OCI-M2 (cell line): ENCODE results near the gene HOXC5.
"Not testable (repeated sequence)": the region's sequence is repeated elsewhere in the genome, so short reads cannot be mapped to it uniquely, and the experiment has no call there.

Experiments used
- DNase-seq: peaks from one replicate; lab custom pipeline; 2025; ENCODE audit not compliant: unreplicated experiment; lab: John Stamatoyannopoulos, UW

The HOXC5 gene

GRCh38 chr12:54060174-54060974 is 27.5 kb downstream of the HOXC5 start:
- no peak for DNase-seq

- no peak for DNase-seq
Measured at GRCh38 chr12:54060975-54061778, 28.3 kb downstream of the HOXC5 start.

- no peak for DNase-seq
Measured at GRCh38 chr12:54065677-54066076, 32.8 kb downstream of the HOXC5 start.

- no peak for DNase-seq
Measured at GRCh38 chr12:54066408-54066807, 33.6 kb downstream of the HOXC5 start.

GRCh38 chr12:54068418-54069070 is 35.7 kb downstream of the HOXC5 start:
- DNase-seq: no peak

GRCh38 chr12:54071942-54072341 is 39.1 kb downstream of the HOXC5 start:
- no peak for DNase-seq

GRCh38 chr12:54074308-54074707 is 41.5 kb downstream of the HOXC5 start:
- DNase-seq: no peak

- DNase-seq: no peak
Measured at GRCh38 chr12:54075409-54075808, 42.6 kb downstream of the HOXC5 start.

- no peak for DNase-seq
Measured at GRCh38 chr12:54075974-54076373, 43.1 kb downstream of the HOXC5 start.

GRCh38 chr12:54077843-54078242 is 45.0 kb downstream of the HOXC5 start:
- not testable (repeated sequence) for DNase-seq

- not testable (repeated sequence) for DNase-seq
Measured at GRCh38 chr12:54079115-54079514, 46.3 kb downstream of the HOXC5 start.

GRCh38 chr12:54080008-54080924 is 47.4 kb downstream of the HOXC5 start:
- DNase-seq: not testable (repeated sequence)

GRCh38 chr12:54081053-54081514 is 48.2 kb downstream of the HOXC5 start:
- not testable (repeated sequence) for DNase-seq

- DNase-seq: not testable (repeated sequence)
Measured at GRCh38 chr12:54081581-54082396, 48.9 kb downstream of the HOXC5 start.

GRCh38 chr12:54082397-54082892 is 49.6 kb downstream of the HOXC5 start:
- DNase-seq: no peak
